Dedifferentiated amniotic fluid mesenchymal stem cell (primary cell): ENCODE results near the gene OR51B4.
"Not testable (repeated sequence)": the region's sequence is repeated elsewhere in the genome, so short reads cannot be mapped to it uniquely, and the experiment has no call there.

Source experiments
- DNase-seq: peaks from one replicate; pipeline ENCODE4 v3.0.0-alpha.2; 2016; ENCODE audit errors: extremely low spot score

Gene OR51B4

DNA sequence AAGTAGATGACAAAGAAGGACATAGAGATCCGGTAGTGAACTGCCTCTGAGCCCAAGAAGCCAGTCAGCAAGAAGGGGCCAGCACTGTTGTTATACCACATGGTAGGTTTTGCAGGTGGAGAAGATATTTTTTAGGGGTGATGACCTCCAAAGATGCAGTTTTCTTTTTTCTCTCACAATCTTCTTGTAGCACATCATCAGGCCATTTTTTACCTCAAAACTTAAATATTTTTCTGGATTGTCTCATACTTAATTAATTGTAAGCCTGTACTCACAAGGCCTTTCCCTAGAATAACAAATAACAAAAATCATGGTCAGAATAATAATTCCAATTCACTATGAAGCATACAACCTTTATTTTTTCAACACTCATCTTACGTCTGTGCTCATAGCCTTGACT, at the start of gene OR51B4:
Gene OR51B4 (minus strand): TSS at position 101 of the 400 bp plus-strand sequence. CDS start 0 bp downstream, at position 101.
- DNase-seq, result no peak

- DNase-seq, result no peak
These were observed 49.5 kb upstream of the OR51B4 start, which contains the start of gene OR51B6 for GRCh38 chr11:5351208-5351607. OR51B6 (plus strand) TSS chr11:5351508; CDS start chr11:5351508, 0 bp downstream.

GRCh38 chr11:5349550-5349949, 47.8 kb upstream of the OR51B4 start:
- no peak for DNase-seq

DNA sequence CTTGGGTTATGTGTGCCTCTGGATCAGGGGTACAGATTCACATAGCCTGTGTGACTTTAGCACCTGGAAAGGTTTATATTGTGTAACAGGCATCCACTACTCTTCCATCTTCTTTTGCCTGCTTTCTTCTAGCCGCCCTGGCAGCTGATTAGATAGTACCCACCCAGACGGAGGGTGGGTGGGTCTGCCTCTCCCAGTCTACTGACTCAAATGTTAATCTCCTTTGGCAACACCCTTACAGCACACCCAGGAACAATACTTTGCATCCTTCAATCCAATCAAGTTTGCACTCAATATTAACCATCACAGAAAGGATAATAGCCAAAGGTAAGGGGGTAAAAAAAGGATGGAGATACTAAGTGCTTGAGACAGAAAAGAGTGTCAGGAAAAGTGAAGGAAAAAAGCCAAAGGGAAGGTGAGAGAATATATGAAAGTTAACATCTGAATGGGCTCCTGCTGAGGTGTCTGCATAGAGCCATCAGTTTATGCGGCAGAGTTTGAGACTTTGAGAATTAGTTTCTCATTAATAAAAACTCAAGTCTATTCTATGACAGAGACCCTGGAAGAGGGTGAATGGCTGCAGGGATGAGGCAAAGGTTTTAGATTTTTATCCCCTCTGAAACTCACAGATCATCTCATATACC, 46.9 kb upstream of the OR51B4 start:
- DNase-seq, result no peak

- DNase-seq, result no peak
These were observed 44.1 kb upstream of the OR51B4 start for GRCh38 chr11:5345831-5346230.

DNA sequence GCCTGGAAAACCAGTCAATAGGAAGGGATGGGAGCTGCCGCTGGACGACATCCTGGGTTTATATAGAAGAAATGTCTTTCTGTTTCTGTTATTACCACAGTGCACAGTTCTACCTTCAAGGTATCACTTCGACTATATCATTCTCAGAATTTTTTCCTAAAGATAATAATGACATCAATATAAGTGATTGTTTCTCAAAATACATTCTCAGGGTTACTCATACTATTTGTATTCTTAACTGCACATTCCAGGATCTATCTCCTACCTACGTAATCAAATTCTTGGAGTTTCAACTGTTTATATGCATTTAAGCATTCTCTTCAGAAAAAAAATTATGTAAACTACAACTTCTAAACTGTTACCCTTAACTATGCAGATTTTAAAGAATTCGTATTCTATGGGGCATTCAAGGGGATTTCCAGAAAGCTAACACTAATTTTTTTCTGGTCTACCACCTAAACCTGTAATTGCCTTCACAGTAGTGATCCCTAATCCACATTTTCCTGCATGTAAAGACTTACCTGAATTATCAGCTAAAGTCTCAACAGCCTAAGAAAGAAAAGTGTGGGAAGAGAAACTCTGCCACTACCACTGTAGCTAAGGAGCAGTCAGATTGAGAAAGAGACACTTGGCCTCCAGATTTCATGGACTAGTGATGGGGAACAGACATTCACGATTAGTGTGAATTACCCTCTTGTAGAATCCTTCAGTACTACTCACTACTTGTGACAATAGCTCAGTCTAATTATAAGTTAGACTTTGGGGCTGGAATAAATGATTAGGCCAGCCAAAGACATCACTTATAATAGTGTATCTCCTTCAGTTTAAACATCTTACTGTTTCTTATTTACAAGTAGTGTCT, 42.0 kb upstream of the OR51B4 start, which contains the start of gene OR51B5:
Gene OR51B5 (minus strand): TSS at position 51 of the 862 bp plus-strand sequence. CDS start 0 bp downstream, at position 51.
- no peak for DNase-seq

- no peak for DNase-seq
These were observed 38.1 kb upstream of the OR51B4 start for GRCh38 chr11:5339771-5340322.

DNA sequence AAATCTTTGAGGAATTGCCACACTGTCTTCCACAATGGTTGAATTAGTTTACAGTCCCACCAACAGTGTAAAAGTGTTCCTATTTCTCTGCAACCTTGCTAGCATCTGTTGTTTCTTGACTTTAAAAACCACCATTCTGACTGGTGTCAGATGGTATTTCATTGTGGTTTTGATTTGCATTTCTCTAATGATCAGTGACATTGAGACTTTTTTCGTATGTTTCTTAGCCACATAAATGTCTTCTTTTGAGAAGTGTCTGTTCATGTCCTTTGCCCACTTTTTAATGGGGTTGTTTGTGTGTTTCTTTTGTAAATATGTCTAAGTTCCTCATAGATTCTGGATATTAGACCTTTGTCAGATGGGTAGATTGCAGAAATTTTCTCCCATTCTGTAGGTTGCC, 35.5 kb upstream of the OR51B4 start:
- not testable (repeated sequence) for DNase-seq

- DNase-seq, result no peak
These were observed 34.6 kb upstream of the OR51B4 start for GRCh38 chr11:5336331-5336730.

DNA sequence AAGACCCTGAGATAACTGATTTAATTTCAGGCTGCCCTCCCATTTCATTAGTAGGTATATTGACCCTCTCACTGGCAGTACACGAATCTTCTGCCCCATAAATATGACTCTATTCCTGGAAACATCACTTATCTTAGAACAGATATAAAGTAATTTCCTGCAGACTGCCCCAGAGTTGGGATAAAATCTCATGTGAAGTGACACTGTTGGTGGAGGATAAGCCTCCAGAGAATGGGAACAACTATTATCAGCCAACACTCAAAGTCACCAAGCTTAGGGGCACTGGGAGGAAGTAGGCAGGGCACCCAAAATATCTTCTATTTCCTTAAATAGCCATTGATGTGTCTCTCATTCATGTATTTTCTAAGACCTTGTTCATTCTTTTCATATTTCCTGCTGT, 33.4 kb upstream of the OR51B4 start:
- DNase-seq, result no peak

- DNase-seq, result no peak
These were observed 22.5 kb upstream of the OR51B4 start, which contains the start of gene OR51B2 for GRCh38 chr11:5324197-5324596. OR51B2 (minus strand) TSS chr11:5324297; CDS start chr11:5324297, 0 bp downstream.

GRCh38 chr11:5317292-5317691, 15.5 kb upstream of the OR51B4 start:
- no peak for DNase-seq

GRCh38 chr11:5313326-5314023, 11.7 kb upstream of the OR51B4 start:
- DNase-seq, result not testable (repeated sequence)

- DNase-seq, result no peak
These were observed 8.7 kb upstream of the OR51B4 start for GRCh38 chr11:5310423-5310822.

DNA sequence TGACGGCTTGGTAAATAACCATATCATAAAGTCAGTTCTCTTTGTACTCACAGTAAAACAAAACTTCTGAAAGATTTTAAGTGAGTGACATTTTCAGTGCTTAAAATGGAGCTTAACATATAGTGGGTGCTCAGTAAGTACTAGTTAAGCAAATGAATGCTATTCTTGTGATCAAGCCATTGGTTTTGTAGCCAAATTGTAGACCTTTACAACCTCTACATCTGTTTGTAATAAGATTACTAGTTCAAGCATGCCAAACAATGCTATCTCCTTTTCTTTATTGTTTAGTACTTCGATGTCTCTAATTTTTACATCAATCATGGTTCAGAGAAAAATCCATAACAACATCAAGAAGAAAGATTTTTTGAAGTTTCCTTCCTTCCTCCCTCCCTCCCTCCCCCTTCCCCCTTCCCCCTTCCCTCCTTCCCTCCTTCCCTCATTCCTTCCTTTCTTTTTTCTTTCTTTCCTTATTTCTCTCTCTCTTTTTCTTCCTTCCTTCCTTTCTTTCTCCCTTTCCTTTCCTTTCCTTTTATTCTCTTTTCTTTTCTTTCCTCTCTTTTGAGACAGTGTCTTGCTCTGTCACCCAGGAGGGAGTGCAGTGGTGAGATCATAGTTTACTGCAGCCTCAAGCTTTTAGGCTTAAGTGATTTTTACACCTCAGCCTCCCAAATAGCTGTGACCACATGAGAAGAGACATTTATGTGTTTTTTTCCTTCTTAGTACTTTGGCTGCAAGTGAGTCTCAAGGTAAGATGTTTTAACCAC, 5.7 kb upstream of the OR51B4 start:
- DNase-seq, result no peak

DNA sequence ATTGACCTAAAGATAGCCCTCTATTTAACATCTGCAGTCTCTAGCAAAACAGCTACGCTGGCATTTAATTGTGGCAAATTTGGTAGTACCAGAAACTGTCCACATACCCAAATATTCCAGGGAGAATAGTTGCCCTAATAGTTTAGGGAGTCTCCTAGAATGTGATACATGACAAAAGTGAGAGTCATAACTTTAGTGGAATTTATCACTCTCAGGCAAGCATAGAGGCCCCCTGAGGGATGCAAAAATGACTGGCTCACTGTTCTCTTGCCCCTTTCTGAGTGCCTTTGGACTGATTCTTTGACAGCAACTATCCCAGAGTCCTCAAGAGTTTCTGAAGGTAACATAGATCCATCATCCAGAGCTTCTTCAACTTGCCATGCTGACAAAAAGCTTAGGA, 2.3 kb upstream of the OR51B4 start:
- DNase-seq, result no peak

GRCh38 chr11:5303626-5304025, 1.9 kb upstream of the OR51B4 start:
- no peak for DNase-seq

DNA sequence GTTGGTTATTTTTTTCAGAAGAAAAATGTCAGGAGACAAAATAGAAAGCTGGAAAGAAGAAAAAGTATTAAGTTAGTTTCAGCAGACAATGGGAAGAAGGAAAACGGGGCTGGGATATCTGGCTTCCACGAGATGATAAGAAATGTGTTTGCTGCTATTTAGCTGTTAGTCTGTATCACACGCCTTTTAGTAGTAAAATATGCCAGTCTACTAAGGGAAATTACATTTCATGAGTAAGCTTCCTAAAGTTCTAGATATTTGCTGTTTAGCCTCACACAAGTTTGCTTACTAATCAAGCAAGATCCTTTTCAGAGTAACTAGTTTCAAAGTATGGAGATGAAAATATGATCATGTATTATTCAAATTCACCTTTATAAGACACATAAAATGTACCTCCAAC, 1.5 kb downstream of the OR51B4 start:
- DNase-seq, result no peak

- no peak for DNase-seq
These were observed 3.3 kb downstream of the OR51B4 start for GRCh38 chr11:5298451-5298850.

- DNase-seq, result no peak
These were observed 3.9 kb downstream of the OR51B4 start for GRCh38 chr11:5297721-5298323.
